Endothelial cell of umbilical vein (primary cell): ENCODE results near the gene WDR18. TPM values are rescaled to one million over a fixed set of nuclear protein-coding genes. Genes with fewer than 3 reads are reported as not detected.

ENCODE experiments used
- BruUV-seq: library from RNA; stranded (reverse); fragments of 400-500 nt; replicated peaks from 2 replicates; lab custom pipeline; 2021; lab: Mats Ljungman, UMichigan
- CTCF ChIA-PET: fragments of 300-600, 350-600 bp; sonication (Branson Sonifier 250); formaldehyde crosslinking; loops from one replicate; lab custom pipeline; 2021; ENCODE audit warnings: antibody characterized with exemption, inconsistent platforms; lab: Charles Lee
- POLR2A ChIA-PET: fragments of 300-600, 350-600 bp; sonication (Branson Sonifier 250); formaldehyde crosslinking; loops from one replicate; lab custom pipeline; 2021; ENCODE audit warnings: antibody characterized with exemption, inconsistent platforms; lab: Charles Lee
- DNase-seq: peaks from one replicate; pipeline ENCODE4 v3.0.0-alpha.2; 2011; ENCODE audit warnings: low read depth, low spot score
- FAIRE-seq: peaks from 2 replicates; lab custom pipeline; 2011; peaks lifted over from hg19 to GRCh38; lab: Jason Lieb, UNC
- H2AFZ ChIP-seq: 2 replicates; pipeline ENCODE4 v1.6.0; 2012; ENCODE audit warnings: low read depth, low read length, control low read depth, inconsistent platforms
- H3K27ac ChIP-seq: 2 replicates; pipeline ENCODE4 v1.5.1; 2011; ENCODE audit warnings: low read depth, mild to moderate bottlenecking, control low read depth, low read length, moderate library complexity; ENCODE audit not compliant: insufficient read depth
- H3K27me3 ChIP-seq, 2 experiments: 2 replicates each; pipeline versions ENCODE4 v1.6.0 to v1.6.1; 2011; ENCODE audit warnings: low read length in 2 of 2, mixed read lengths in 1 of 2; ENCODE audit not compliant: control insufficient read depth in 2 of 2, insufficient read depth in 2 of 2
- H3K36me3 ChIP-seq, 2 experiments: 2 replicates in 1 of 2; 3 replicates in 1 of 2; pipeline ENCODE4 v1.5.1; 2011; ENCODE audit warnings: low read length in 2 of 2, mild to moderate bottlenecking in 1 of 2, moderate library complexity in 1 of 2; ENCODE audit not compliant: control insufficient read depth in 2 of 2, insufficient read depth in 2 of 2; ENCODE audit errors: extremely low read depth in 1 of 2
- H3K4me1 ChIP-seq: 3 replicates; pipeline ENCODE4 v1.5.1; 2011; ENCODE audit warnings: mild to moderate bottlenecking, low read length; ENCODE audit not compliant: control insufficient read depth, insufficient read depth; ENCODE audit errors: extremely low read depth
- H3K4me2 ChIP-seq: 2 replicates; pipeline ENCODE4 v1.6.1; 2011; ENCODE audit warnings: low read length, control low read depth, mixed read lengths; ENCODE audit not compliant: insufficient read depth
- H3K4me3 ChIP-seq, 3 experiments: fragments of 200-600 bp in 1 of 3; sonication (generic), shearing (Covaris generic) in 1 of 3; replicated peaks in 1 of 3; 2 replicates each; pipeline ENCODE4 v1.5.1; 2011 to 2016; ENCODE audit warnings: control low read depth in 3 of 3, low read length in 3 of 3, mild to moderate bottlenecking in 2 of 3, inconsistent platforms in 1 of 3, low read depth in 1 of 3, moderate library complexity in 1 of 3; ENCODE audit not compliant: insufficient read depth in 1 of 3
- H3K79me2 ChIP-seq: 2 replicates; pipeline ENCODE4 v1.6.0; 2012; ENCODE audit warnings: low read length, inconsistent platforms; ENCODE audit not compliant: control insufficient read depth, insufficient read depth
- H3K9ac ChIP-seq: replicated peaks from 2 replicates; pipeline ENCODE3; 2011; ENCODE audit warnings: low read length, control low read depth; ENCODE audit not compliant: insufficient read depth; ENCODE audit errors: extremely low read depth
- H3K9me1 ChIP-seq: replicated peaks from 3 replicates; pipeline ENCODE4 v1.6.0; 2011; ENCODE audit warnings: mild to moderate bottlenecking, low read length; ENCODE audit not compliant: control insufficient read depth, insufficient read depth; ENCODE audit errors: extremely low read depth
- H3K9me3 ChIP-seq: replicated peaks from 2 replicates; pipeline ENCODE4 v1.5.1; 2012; ENCODE audit warnings: low read length, inconsistent platforms; ENCODE audit not compliant: control insufficient read depth, insufficient read depth
- H4K20me1 ChIP-seq: replicated peaks from 2 replicates; pipeline ENCODE3; 2011; ENCODE audit warnings: mild to moderate bottlenecking, low read length; ENCODE audit not compliant: control insufficient read depth, insufficient read depth; ENCODE audit errors: extremely low read depth
- EZH2 ChIP-seq: IDR thresholded peaks from 2 replicates; pipeline ENCODE4 v1.6.1; 2012; ENCODE audit warnings: borderline replicate concordance, low read depth, mild to moderate bottlenecking, moderate library complexity, low read length, inconsistent platforms; ENCODE audit not compliant: severe bottlenecking
- FOS ChIP-seq: IDR thresholded peaks from 2 replicates; pipeline ENCODE4 v1.6.1; 2011; ENCODE audit warnings: mild to moderate bottlenecking, low read length, moderate library complexity, borderline replicate concordance; ENCODE audit not compliant: insufficient read depth
- JUN ChIP-seq: IDR thresholded peaks from 2 replicates; pipeline ENCODE4 v1.6.1; 2011; ENCODE audit warnings: borderline replicate concordance, low read depth; ENCODE audit not compliant: insufficient read length, insufficient read depth
- MYC ChIP-seq: IDR thresholded peaks from one replicate; pipeline ENCODE4 v1.6.1; 2011; ENCODE audit warnings: mild to moderate bottlenecking, low read depth, low read length
- POLR2A ChIP-seq: IDR thresholded peaks from 2 replicates; pipeline ENCODE4 v1.6.1; 2012; ENCODE audit warnings: low read depth, mild to moderate bottlenecking, control low read depth, low read length
- dilution Hi-C: fragments of 300-500 bp; cut with MboI; formaldehyde crosslinking; loops from one replicate; pipeline ENCODE4 v1.15.0; 2019; ENCODE audit warnings: low sequenced_read_pairs; ENCODE audit not compliant: extremely low pct_ligation_motif_present
- intact Hi-C: fragments of 100-400 bp; cut with micrococcal nuclease; formaldehyde crosslinking; loops from one replicate; pipeline ENCODE4 v1.10.0; 2022
- polyA plus RNA-seq, 4 experiments: library from polyadenylated mRNA; depleted of rRNA in 3 of 4; stranded (reverse) in 3 of 4; unstranded in 1 of 4; fragments of >200 nt; gene quantifications; 2 replicates each; pipeline versions ENCODE4 v1.2.1 to v1.2.3, GENCODE V29; 2011 to 2012; ENCODE audit warnings: missing spikeins in 1 of 4
- total RNA-seq: library from RNA; stranded (reverse); gene quantifications from 2 replicates; pipeline ENCODE4 v1.2.3, GENCODE V29; 2021
- TF ChIP-seq, protein P1 (sequence below), 2 donors: IDR thresholded peaks; 1 replicate in 1 of 2; 2 replicates in 1 of 2; pipeline ENCODE4 v1.5.1; 2011; ENCODE audit warnings: low read length in 2 of 2, mild to moderate bottlenecking in 2 of 2, moderate library complexity in 2 of 2, control low read depth in 1 of 2, inconsistent platforms in 1 of 2, low read depth in 1 of 2; ENCODE audit not compliant: insufficient read depth in 1 of 2; ENCODE audit errors: extremely low read depth in 1 of 2

WDR18 gene
- total and polyA plus RNA-seq, 2 donors (not counting 3 experiments of a cell fraction or from before 2014, with no cell fraction given), result 54.8 to 102 TPM

DNA sequence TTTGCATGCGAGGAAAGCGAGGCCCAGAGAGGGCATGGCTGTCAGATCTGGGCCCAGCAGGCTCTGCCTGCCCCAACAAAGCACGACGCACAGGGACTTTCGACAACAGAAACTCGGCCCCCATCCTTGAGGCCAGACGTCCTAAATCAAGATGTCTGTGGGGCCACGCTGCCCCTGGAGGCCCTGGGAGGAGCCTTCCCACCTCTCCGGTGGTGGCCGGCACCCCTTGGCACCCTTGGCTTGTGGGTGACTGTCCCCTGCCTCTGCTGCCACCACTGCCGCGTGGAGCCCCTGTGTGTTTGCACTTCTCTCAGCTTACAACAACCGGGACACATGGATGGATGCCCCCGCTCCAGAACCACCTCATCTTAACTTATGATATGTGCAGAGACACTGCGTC, 4.4 kb downstream of the WDR18 start:
- DNase-seq, result no peak
- no peak for FAIRE-seq
- dilution Hi-C loops (no loop called here), intact Hi-C loops (no loop called here)
- H4K20me1 ChIP-seq, result no peaks in the 10 kb centered on the region
- no peaks in the 10 kb centered on the region for H3K9me3 ChIP-seq
- ChIA-PET POLR2A (no interaction called here), CTCF (interaction anchor here (1.4 kb wide), 1 partner anchor 125 kb away, joined by 3 read pairs; no protein-coding TSS in a partner anchor)
- no peak for TF ChIP-seq POLR2A
- TF ChIP-seq, protein P1, sequence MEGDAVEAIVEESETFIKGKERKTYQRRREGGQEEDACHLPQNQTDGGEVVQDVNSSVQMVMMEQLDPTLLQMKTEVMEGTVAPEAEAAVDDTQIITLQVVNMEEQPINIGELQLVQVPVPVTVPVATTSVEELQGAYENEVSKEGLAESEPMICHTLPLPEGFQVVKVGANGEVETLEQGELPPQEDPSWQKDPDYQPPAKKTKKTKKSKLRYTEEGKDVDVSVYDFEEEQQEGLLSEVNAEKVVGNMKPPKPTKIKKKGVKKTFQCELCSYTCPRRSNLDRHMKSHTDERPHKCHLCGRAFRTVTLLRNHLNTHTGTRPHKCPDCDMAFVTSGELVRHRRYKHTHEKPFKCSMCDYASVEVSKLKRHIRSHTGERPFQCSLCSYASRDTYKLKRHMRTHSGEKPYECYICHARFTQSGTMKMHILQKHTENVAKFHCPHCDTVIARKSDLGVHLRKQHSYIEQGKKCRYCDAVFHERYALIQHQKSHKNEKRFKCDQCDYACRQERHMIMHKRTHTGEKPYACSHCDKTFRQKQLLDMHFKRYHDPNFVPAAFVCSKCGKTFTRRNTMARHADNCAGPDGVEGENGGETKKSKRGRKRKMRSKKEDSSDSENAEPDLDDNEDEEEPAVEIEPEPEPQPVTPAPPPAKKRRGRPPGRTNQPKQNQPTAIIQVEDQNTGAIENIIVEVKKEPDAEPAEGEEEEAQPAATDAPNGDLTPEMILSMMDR (IDR thresholded peaks at IDR 0.05; ENCODE audit: extremely low read depth in 1 of 2, insufficient read depth in 1 of 2, low read depth in 1 of 2, low read length in 2 of 2), result no peak
- TF ChIP-seq JUN, result no peak
- no peak for TF ChIP-seq FOS
- no peak for TF ChIP-seq MYC
- no peak for TF ChIP-seq EZH2
- peaks cover 9% of the 10 kb centered on the region for H3K79me2 ChIP-seq
- H3K36me3 ChIP-seq, result peaks cover 0 to 12% of the 10 kb centered on the region in 2 experiments
- H3K9me1 ChIP-seq, result no peaks in the 10 kb centered on the region
- H3K4me2 ChIP-seq, result no peak overlapping the region
- H3K27ac ChIP-seq, result no peak overlapping the region
- peaks cover 9% of the 10 kb centered on the region for H3K4me1 ChIP-seq
- H3K4me3 ChIP-seq, result no peak overlapping the region
- H3K9ac ChIP-seq, result no peak overlapping the region
- no TSS peak for BruUV-seq
- no peak overlapping the region for H2AFZ ChIP-seq
- H3K27me3 ChIP-seq, result no peaks in the 10 kb centered on the region

DNA sequence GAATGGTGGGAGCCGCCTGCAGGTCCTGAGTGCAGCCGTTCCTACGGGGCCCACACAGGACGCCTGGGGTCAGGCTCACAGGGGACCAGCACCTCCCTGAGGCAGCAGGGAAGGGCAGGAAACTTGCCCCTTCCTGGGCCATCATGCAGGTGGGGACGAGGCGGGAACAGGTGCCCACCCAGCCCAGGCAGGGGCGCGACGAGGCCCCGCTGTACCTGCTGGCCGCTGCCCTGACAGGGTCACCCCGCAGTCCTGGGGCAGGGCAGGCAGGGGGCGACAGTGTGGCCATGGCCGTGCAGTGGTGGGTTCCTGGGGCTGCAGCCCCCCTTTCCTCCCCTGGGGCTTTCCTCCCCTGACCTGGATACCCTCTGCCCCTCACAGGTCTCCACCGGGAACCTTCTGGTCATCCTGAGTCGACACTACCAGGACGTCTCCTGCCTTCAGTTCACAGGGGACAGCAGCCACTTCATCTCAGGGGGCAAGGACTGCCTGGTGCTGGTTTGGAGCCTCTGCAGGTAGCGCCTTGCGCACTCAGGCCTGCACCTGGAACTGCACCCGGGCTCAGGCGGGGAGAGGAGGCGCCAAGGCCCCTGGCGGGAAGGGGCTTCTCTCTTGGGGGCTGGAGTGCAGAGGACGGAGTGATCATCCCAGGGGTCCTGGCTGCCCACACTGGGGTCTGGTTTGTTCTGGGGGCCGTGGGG, 5.4 kb downstream of the WDR18 start:
- H2AFZ ChIP-seq, result no peak overlapping the region
- peaks cover 6% of the 10 kb centered on the region for H3K4me1 ChIP-seq
- no peak overlapping the region for H3K9ac ChIP-seq
- H3K4me3 ChIP-seq, result no peak overlapping the region
- no TSS peak for BruUV-seq
- H4K20me1 ChIP-seq, result no peaks in the 10 kb centered on the region
- H3K79me2 ChIP-seq, result peaks cover 6% of the 10 kb centered on the region
- TF ChIP-seq EZH2, result no peak
- no peak for TF ChIP-seq POLR2A
- TF ChIP-seq, protein P1 (IDR thresholded peaks at IDR 0.05; ENCODE audit: extremely low read depth in 1 of 2, insufficient read depth in 1 of 2, low read depth in 1 of 2, low read length in 2 of 2), result peak in 1 of 2 donors; percentile 40
- no peak overlapping the region for H3K4me2 ChIP-seq
- DNase-seq (no peak), FAIRE-seq (no peak)
- POLR2A ChIA-PET, result no interaction called here
- H3K9me1 ChIP-seq, result no peaks in the 10 kb centered on the region
- no peaks in the 10 kb centered on the region for H3K9me3 ChIP-seq
- intact Hi-C loops (no loop called here), dilution Hi-C loops (no loop called here)
- peaks cover 0 to 15% of the 10 kb centered on the region in 2 experiments for H3K36me3 ChIP-seq
- CTCF ChIA-PET, result no interaction called here
- H3K27ac ChIP-seq, result no peak overlapping the region
- no peaks in the 10 kb centered on the region for H3K27me3 ChIP-seq
